HUES48 (cell line): ENCODE measurements around the gene PSMD1.

Experiments used
- H3K27ac ChIP-seq: one replicate; pipeline ENCODE4 v1.7.0; 2013; ENCODE audit warnings: low read depth, low read length, inconsistent platforms
- H3K27me3 ChIP-seq: 2 replicates; pipeline ENCODE4 v1.6.1; 2013; ENCODE audit warnings: mild to moderate bottlenecking, low read length; ENCODE audit not compliant: control insufficient read depth, insufficient read depth
- H3K36me3 ChIP-seq: 2 replicates; pipeline ENCODE4 v1.6.1; 2013; ENCODE audit warnings: low read length; ENCODE audit not compliant: control insufficient read depth, insufficient read depth
- H3K4me1 ChIP-seq: 2 replicates; pipeline ENCODE4 v1.6.1; 2013; ENCODE audit warnings: mild to moderate bottlenecking, low read length; ENCODE audit not compliant: control insufficient read depth, insufficient read depth
- H3K4me3 ChIP-seq: 2 replicates; pipeline ENCODE4 v1.5.1; 2013; ENCODE audit warnings: mild to moderate bottlenecking, low read depth, low read length
- H3K9ac ChIP-seq: 2 replicates; pipeline ENCODE4 v1.6.1; 2013; ENCODE audit warnings: mild to moderate bottlenecking, low read depth, low read length, moderate library complexity
- H3K9me3 ChIP-seq: 2 replicates; pipeline ENCODE4 v1.6.1; 2013; ENCODE audit warnings: low read length; ENCODE audit not compliant: control insufficient read depth, insufficient read depth

The PSMD1 gene

DNA sequence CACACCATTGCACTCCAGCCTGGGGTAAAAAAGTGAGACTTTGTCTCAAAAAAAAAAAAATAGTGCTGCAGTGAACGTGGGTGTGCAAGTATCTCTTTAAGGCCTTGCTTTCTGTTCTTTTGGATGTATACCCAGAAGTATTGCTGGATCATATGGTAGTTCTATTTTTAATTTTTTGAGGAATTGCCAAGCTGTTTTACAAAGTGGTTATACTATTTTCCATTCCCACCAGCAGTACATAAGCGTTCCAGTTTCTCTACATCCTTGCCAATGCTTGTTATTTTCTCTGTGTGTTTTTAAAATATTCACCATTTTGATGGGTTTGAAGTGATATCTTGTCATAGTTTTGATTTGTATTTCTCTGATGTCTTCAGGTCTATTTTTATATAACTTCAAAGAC, 154.8 kb downstream of the PSMD1 start:
- no peak overlapping the region for H3K9ac ChIP-seq
- no peaks in the 10 kb centered on the region for H3K27me3 ChIP-seq
- H3K4me3 ChIP-seq: no peak overlapping the region
- H3K9me3 ChIP-seq: no peaks in the 10 kb centered on the region
- no peak overlapping the region for H3K27ac ChIP-seq
- no peaks in the 10 kb centered on the region for H3K4me1 ChIP-seq
- H3K36me3 ChIP-seq: peaks cover 56% of the 10 kb centered on the region

DNA sequence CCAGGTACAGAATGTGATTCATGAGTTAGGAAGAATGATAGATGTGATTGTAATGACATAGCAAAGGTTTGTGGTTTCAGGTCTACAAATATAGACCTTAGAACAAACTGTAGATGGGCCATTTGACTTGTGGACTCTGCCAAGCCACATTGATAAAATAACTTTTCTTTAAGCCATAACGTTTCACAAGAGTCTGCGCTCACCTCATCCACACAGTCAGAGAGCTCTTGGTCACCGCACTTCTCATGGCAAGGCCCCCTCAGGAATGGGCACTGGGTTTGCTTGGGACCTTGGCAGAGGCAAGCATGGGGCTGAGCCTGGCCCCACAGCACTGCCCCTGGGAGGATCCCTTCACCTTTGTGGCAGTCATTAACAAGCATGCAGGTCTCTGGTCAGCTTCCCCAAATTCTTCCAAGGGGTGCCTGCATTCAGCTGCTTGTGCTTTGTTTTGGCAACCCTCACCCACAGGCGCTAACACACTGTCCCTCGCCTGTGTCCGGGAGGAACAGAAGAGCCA, 155.7 kb downstream of the PSMD1 start:
- Histone ChIP-seq H3K27ac (no peak overlapping the region), H3K9ac (no peak overlapping the region), H3K9me3 (no peaks in the 10 kb centered on the region), H3K27me3 (no peaks in the 10 kb centered on the region), H3K4me1 (no peaks in the 10 kb centered on the region), H3K4me3 (no peak overlapping the region), H3K36me3 (peaks cover 65% of the 10 kb centered on the region)

DNA sequence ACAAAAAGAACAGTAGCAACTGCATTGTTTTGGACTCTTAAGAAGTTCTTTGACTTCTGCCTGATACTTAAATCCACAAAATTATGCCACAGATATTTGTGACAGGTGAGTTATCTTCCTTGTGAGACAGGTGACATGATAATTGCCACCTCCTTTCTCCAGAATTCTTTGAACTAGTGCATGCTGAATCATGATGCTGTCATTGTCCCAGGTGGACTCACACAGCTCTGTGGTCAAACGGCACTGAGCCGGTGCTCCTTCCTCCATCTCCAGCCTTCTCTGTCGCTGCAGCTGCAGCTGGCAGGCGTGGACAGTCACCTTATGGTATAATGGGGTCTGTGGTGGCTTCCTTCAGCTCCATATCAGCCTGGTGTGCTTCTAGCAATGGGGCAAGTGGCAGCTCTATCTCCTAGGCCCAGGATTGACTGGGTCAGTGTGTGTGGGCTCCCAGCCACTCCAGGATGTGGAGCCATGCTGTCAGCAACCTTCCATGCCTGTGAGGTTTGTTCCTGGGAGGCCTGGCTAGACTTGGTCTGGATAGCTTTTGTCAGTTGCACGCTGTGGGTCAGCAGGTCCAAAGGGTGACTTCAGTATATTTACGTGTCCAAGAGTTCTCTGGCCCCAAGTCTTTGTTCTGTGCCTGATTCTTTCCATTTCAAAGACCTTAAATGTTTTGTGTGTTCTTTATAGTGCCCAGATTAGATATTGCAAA, 157.4 kb downstream of the PSMD1 start:
- H3K27ac ChIP-seq: no peak overlapping the region

DNA sequence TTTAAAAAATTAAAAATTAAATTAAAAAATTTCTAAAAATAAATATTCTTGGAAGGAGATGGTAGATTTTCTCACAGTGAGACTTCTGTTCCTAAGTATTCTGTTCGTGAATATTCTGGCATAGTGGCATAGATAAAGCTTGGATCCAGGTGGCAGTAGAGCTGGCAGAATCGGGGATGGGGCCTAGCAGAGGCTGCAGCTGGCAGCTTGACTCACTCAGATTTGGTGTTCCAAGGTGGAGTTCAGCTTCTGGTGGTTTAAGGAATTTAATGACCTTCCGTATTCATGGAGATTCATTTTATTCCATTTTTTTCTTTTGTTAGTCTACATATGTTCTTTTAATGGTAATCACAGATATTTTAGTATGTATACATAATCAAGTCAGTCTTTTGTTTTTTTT, 161.7 kb downstream of the PSMD1 start:
- Histone ChIP-seq H3K9me3 (no peaks in the 10 kb centered on the region), H3K4me1 (no peaks in the 10 kb centered on the region), H3K27me3 (no peaks in the 10 kb centered on the region), H3K36me3 (peaks cover 72% of the 10 kb centered on the region), H3K4me3 (no peak overlapping the region), H3K9ac (no peak overlapping the region), H3K27ac (no peak overlapping the region)

More for the DNA sequence above, 157.4 kb downstream of the PSMD1 start:
- Histone ChIP-seq H3K36me3 (peaks cover 62% of the 10 kb centered on the region), H3K4me3 (no peak overlapping the region), H3K4me1 (no peaks in the 10 kb centered on the region), H3K9ac (no peak overlapping the region), H3K9me3 (no peaks in the 10 kb centered on the region), H3K27me3 (no peaks in the 10 kb centered on the region)

DNA sequence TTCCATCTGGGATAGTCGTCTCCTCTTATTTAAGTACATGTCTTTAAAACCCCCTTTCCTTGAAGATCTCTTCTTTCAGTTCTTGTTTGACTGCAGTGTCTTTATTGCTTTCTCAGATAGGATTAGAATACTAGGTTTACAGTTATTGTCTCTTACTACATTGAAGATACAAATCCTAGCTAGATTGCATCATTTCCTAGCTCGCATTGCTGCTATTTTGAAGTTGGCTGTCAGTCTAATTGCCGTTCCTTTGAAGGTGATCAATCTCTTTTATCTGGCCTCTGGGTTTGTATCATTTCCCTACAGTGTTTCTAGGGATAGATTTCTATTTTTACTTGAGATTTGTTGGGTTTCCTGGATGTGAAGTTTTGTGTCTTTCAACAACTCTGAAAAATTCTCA, 162.6 kb downstream of the PSMD1 start:
- H3K9ac ChIP-seq: no peak overlapping the region
- no peaks in the 10 kb centered on the region for H3K9me3 ChIP-seq
- no peaks in the 10 kb centered on the region for H3K4me1 ChIP-seq
- no peak overlapping the region for H3K27ac ChIP-seq
- no peak overlapping the region for H3K4me3 ChIP-seq
- no peaks in the 10 kb centered on the region for H3K27me3 ChIP-seq
- peaks cover 69% of the 10 kb centered on the region for H3K36me3 ChIP-seq

DNA sequence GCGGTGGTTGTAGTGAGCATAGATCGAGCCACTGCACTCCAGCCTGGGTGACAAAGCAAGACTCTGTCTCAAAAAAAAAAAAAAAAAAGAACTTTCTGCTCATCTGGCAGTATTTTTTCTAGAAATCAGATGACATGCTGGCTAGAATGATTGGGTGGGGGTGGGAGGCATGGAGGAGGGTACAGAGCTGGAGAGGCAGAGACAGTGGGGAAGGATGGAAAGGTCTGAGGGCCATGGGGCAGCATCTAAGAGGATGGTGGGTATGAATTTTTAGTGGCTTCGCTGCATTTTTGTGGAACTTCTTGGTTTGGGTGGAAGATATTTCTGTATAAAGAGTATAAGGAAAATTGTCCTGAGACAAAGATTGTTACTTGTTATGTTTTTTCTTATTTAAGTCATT, 165.1 kb downstream of the PSMD1 start:
- Histone ChIP-seq H3K9me3 (no peaks in the 10 kb centered on the region), H3K4me3 (no peak overlapping the region), H3K36me3 (peaks cover 60% of the 10 kb centered on the region), H3K9ac (no peak overlapping the region), H3K27ac (no peak overlapping the region), H3K27me3 (no peaks in the 10 kb centered on the region), H3K4me1 (no peaks in the 10 kb centered on the region)
